Activated effector memory CD4-positive, alpha-beta T cell treated with anti-CD3 and anti-CD28 coated beads, Interleukin-2, amount 50 U/mL, for 16 hours (primary cell): ENCODE results near the gene CYP4F22.
A peak's percentile ranks its signal among the peaks of the same experiment; 100 is the strongest.
"Not testable (repeated sequence)": the region's sequence is repeated elsewhere in the genome, so short reads cannot be mapped to it uniquely, and the experiment has no call there.

Experiments used
- DNase-seq: peaks from one replicate; pipeline ENCODE4 v3.0.0-alpha.2; 2020

CYP4F22 gene

DNA sequence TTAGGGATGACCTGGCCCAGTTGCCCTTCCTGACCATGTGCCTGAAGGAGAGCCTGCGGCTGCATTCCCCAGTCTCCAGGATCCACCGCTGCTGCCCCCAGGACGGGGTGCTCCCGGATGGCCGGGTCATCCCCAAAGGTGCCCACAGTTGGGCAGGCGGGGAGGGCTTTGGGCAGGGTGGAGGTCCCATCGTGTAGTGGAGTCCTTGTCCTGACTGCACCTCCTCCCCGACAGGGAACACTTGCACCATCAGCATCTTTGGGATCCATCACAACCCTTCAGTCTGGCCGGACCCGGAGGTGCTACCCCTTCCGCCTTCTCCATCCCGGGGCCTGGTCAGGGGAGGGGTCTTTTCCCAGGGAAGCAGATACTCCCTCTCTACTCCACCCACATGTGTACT is 75.0 kb downstream of the CYP4F22 start:
- DNase-seq, result peak; percentile 57

DNA sequence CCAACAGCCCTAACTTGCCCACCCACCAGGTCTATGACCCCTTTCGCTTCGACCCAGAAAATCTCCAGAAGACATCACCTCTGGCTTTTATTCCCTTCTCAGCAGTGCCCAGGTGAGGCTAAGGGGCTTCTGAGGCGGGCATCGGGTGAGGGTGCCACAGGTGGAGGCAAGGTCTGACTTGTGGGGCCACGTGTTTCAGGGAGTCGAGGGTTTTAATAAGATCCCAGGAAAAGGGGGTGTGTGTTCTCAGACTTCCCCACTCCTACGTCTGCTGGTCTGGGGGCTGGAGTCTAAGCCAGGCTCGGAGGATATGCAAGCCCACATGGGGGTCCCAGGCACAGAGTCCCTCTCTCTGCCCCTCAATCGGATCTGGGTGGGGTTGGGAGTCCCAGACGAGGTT is 75.8 kb downstream of the CYP4F22 start:
- DNase-seq, result peak; percentile 22

DNA sequence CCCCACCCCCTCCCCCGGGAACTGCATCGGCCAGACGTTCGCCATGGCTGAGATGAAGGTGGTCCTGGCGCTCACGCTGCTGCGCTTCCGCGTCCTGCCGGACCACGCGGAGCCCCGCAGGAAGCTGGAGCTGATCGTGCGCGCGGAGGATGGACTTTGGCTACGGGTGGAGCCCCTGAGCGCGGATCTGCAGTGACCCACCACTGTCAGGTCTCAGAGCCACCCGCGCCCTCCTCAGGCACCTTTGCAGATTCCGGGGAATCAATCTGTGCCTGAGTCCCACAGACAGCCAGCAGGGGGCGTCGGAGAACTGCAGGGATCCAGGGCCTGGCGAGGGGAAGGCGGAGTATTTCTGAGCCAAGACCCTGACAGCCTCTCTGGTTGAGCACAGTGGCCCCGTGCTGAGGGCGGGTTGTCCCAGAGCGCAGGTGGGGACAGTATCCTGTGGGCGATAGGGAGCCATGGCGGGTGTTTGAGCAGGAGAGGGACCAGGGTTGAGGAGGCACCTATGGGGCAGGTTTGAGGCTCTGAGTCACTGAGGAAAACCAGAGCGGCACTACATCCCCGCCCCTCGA is 76.3 kb downstream of the CYP4F22 start:
- DNase-seq, result peak; percentile 93

DNA sequence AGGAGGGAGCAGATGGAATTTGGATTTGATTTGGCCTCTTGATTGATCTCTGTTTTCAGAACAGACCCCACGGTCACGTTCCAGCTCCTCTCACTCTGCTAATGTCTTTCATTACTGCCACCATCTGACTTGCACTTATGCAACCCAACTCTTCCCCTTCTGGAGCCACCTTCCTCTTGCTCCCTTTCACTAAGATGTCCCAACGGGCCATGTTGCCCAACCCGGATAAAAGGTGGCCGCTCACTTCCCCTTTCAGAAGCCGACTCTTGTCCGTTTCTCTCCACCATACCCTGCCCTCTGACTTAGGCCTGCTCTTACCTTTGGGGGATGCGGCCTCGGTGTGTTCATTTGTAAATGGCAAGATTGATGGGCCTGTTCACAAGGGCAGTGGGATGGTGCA is 79.3 kb downstream of the CYP4F22 start:
- no peak for DNase-seq

DNA sequence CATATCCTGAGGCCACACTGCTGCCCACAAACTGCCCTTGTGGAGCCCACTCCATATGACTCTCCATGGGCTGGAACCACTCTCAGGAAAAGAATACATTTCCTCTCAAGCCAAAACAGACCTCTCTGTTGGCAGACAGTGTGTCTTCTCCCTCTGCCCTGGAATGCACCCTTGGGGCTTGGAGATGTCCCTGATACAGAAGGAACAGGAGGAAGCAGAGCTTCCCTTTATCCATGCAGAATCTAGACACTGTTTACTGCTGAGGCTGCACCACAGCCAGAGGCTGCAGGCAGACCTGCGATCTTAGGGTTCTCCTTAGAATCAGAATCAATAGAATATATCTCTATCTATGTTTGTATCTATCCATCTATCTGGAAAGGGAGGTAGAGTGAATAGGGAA is 79.9 kb downstream of the CYP4F22 start:
- DNase-seq, result no peak

DNA sequence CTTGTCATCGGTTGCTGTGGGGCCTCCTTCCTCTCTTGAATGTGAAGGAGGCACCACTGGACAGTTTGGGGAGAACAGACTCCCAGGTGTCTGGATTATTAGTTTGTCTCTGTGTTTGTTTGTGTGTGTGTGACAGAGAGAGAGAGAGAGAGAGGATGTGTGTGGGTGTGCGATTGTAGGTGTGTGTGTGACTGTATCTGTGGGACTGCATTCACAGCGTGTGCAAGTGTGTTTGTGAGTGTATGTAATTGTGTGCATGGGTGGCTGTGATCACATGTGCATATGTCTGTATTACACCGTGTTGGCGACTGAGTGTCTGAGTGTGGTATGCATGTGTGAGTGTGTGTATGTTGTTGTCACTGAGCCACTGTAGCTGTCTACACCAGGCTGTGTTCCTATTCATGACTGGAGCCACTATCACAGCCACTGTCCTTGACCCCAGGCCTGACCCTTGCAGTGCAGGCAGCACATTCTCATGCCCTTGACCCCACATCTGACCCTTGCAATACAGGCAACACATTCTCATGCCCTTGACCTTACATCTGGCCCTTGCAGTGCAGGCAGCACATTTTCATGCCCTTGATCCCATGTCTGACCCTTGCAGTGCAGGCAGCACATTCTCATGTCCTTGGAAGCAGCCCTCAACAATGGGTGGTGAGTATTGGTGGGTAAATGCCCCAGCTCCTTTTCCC is 81.6 kb downstream of the CYP4F22 start:
- DNase-seq, result no peak

DNA sequence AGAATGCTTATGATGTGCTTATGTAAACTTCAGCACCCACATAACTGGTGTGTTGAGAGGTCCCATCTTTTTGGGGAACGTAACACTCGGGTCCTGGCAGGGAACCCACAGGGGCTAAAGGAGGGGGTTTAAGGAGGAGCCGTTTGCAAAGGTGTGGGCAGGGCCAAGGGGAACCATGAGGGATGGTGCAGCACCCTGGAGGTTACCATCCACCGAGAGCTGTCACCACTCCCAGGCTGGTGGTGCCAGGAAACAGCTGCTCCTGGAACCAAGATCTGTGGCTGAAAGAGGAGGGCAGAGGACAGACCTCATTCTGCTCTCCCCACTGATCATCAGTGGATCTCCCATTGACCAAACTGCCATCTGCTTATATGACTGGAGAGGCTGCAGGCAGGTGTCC is 83.5 kb downstream of the CYP4F22 start:
- no peak for DNase-seq

DNA sequence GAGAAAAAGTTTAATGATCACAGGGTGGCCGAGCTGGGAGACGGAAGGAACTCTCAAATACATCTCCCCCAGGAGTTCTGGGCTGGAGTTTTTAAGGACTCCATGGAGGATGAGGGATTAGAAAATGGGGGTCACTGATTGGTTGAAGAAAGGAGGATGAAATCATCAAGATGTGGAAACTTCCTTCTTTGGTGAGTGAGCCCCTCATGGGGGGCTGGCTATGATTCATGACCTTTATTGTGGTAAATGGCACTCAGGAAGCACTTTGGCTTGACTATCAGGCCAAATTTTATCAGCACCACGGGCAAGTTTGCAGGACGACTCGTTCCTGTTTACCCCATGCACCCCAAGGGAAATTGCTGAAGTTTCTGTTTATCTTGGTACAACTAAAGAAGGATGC is 84.2 kb downstream of the CYP4F22 start:
- DNase-seq, result not testable (repeated sequence)

DNA sequence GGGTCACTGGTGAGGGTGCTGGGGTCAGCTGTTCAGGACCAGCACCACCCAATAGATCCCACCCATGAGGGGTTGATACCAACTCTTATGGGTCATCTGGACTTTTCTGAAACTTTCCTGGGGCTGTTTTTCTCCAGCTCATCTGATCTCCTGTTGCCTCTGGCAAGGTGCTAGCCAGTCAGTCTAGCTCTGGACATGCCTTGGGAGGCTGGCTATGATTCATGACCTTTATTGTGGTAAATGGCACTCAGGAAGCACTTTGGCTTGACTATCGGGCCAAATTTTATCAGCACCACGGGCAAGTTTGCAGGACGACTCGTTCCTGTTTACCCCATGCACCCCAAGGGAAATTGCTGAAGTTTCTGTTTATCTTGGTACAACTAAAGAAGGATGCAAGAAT is 85.4 kb downstream of the CYP4F22 start:
- not testable (repeated sequence) for DNase-seq

DNA sequence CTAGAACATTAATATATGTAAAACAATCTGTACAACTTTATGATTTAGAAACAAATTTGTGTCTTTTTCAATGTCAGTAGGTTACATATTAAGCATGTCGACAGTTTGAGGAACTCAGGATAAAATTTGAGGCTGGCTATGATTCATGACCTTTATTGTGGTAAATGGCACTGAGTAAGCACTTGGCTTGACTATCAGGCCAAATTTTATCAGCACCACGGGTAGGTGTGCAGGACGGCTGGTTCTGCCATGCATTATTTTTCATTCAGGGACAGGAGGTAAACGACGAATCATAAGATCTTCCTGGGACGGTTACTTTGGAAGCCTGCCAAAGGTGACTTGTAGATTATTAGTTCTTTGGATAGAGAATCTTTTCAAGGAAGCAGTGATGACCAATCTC is 86.7 kb downstream of the CYP4F22 start:
- DNase-seq, result no peak
